ENCODE results near the gene GRPR.

Gene GRPR

DNA sequence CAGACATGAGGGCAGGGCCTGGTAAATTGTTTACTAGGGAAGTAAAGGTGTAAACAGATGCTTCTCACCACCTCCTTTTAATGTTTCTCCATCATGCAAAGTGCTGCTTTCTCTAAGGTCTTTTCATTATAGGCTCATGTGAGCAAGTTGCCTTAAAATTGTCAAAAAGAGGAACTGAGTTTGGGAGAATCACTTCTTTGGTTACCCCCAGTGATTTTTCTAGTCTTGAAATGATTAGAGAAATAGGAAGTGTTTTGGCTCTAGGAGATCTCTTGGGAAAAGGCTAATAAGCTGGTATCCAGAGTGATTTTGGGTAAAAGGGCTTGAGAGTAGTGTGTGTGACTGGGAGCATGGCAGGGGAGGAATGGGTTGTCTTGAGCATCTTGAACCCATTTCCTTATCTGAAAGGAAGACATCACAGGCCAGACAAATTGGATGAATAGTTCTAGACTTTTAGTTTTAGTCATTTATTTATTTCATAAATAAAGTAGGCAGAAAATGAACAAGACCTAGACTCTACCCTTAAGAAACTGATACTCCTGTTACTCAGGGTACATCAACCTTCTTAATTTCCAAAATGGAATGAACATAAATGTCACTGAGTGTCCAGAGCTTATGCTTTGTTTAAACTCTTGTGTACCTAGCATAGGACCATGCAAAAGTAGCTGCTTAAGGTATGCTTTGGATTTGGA, 14.2 kb downstream of the GRPR start:
- Histone ChIP-seq H3K9me3 (no peaks in the 10 kb centered on the region), H3K27ac (no peak overlapping the region), H3K36me3 (no peaks in the 10 kb centered on the region), H3K4me1 (no peaks in the 10 kb centered on the region), H3K4me3 (no peak overlapping the region), H3K27me3 (no peaks in the 10 kb centered on the region)
- intact Hi-C loops (cut with DNase I; ENCODE audit: low total_unique reads) = no loop called here
- TF ChIP-seq, protein P1, sequence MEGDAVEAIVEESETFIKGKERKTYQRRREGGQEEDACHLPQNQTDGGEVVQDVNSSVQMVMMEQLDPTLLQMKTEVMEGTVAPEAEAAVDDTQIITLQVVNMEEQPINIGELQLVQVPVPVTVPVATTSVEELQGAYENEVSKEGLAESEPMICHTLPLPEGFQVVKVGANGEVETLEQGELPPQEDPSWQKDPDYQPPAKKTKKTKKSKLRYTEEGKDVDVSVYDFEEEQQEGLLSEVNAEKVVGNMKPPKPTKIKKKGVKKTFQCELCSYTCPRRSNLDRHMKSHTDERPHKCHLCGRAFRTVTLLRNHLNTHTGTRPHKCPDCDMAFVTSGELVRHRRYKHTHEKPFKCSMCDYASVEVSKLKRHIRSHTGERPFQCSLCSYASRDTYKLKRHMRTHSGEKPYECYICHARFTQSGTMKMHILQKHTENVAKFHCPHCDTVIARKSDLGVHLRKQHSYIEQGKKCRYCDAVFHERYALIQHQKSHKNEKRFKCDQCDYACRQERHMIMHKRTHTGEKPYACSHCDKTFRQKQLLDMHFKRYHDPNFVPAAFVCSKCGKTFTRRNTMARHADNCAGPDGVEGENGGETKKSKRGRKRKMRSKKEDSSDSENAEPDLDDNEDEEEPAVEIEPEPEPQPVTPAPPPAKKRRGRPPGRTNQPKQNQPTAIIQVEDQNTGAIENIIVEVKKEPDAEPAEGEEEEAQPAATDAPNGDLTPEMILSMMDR (IDR thresholded peaks at IDR 0.05) = no peak
- DNase-seq = no peak

DNA sequence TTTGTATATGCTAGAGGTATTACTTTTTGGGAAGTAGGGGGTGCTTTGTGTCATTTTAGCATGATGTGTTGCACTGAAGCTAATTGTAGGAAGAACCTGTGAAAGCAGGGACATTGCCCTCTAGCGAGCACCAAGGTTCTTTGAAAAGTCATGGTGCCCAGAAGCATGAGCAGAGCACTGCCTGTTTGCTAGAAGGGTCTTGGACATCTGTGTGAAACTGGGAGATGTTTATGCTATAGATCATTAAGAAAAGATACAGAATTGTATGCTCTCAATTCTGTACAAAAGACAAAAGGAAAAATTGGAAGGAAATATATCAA, 14.7 kb downstream of the GRPR start:
- Histone ChIP-seq H3K4me3 (no peak overlapping the region), H3K4me1 (no peaks in the 10 kb centered on the region), H3K27me3 (no peaks in the 10 kb centered on the region), H3K36me3 (no peaks in the 10 kb centered on the region), H3K9me3 (no peaks in the 10 kb centered on the region), H3K27ac (no peak overlapping the region)
- intact Hi-C loops (cut with DNase I; ENCODE audit: low total_unique reads) = no loop called here
- DNase-seq = no peak
- TF ChIP-seq, protein P1 (IDR thresholded peaks at IDR 0.05) = no peak

DNA sequence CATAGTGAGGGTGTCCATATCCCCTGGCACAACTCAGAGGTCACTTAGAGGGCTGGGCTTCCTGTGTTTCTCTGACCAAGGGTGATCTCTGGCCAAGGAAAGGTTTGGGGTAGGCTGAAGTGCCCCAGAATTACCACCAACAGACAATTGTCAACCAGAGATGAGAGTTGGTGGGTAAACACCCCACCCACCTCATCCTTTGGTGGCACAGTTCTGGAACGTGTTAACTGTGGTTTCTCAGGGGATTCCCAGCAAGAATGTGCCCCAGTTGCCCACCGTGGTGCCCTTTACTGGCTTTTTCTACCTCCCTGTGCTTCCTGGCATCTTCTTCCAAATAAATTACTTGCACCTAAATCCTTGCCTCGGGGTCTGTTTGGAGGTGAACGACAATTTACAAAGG, 17.1 kb downstream of the GRPR start:
- Histone ChIP-seq H3K4me1 (no peaks in the 10 kb centered on the region), H3K36me3 (no peaks in the 10 kb centered on the region), H3K27ac (no peak overlapping the region), H3K9me3 (no peaks in the 10 kb centered on the region), H3K4me3 (no peak overlapping the region), H3K27me3 (no peaks in the 10 kb centered on the region)
- intact Hi-C loops (cut with DNase I; ENCODE audit: low total_unique reads) = no loop called here
- DNase-seq = no peak
- TF ChIP-seq, protein P1 (IDR thresholded peaks at IDR 0.05) = no peak

DNA sequence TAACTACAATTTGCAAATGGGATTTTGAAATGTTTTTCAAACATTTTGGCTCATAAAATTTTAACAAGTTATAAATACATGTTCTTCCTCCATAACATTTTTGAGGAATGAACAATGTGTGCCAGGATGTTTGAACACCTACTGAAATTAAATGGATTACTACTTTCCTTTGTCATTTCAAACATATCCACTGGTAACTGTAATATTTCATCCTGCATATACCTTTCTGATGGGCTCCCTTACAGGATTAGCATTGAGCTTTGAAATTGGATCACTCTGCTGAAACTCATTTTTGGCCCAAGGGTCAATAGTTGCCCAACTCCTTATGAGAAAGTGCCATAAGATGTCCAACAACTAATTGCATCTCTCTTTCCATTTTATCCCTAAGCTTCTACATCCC, 17.6 kb downstream of the GRPR start:
- Histone ChIP-seq H3K4me1 (no peaks in the 10 kb centered on the region), H3K36me3 (no peaks in the 10 kb centered on the region), H3K4me3 (no peak overlapping the region), H3K9me3 (no peaks in the 10 kb centered on the region), H3K27me3 (no peaks in the 10 kb centered on the region), H3K27ac (no peak overlapping the region)
- intact Hi-C loops (cut with DNase I; ENCODE audit: low total_unique reads) = no loop called here
- TF ChIP-seq, protein P1 (IDR thresholded peaks at IDR 0.05) = no peak
- DNase-seq = no peak

DNA sequence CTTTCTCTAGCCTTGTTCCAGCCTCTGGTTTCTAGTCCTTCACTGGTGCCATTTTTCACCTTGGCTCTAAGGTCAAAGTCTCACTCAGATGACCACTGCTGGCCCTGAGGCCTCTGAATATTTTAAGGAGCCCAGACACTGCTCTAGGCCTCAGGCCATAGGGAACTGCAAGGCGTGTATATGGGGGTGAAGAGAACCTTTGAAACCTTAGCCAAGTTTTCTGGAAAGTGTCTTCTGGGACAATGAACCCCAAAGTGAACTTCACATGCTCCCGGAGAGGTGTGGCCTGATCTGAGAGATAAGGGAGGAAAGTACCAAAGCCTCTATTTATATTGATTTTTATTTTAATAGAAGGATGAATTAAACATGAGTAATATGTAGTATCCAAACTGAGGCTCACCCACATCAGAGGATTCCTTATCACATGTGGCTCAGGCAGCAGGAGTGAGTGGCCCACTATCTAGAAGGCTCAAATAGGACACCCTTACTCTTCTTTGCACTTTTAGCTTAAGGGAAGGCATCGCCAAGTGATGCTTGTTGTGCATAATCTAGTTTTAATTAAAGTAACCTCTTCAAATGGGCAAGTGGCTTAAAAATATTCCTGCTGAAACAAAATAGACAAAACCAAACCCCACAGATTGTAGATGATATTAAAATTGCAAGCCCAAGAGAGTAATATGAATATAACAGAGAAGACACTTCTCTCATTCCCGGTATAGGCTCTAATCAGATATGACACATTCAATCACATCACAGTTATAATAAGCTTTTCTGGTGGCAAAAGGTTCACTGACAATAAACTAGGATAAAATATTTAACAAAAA, 18.3 kb downstream of the GRPR start:
- Histone ChIP-seq H3K27ac (no peak overlapping the region), H3K4me1 (no peaks in the 10 kb centered on the region), H3K4me3 (no peak overlapping the region), H3K9me3 (no peaks in the 10 kb centered on the region), H3K36me3 (no peaks in the 10 kb centered on the region), H3K27me3 (no peaks in the 10 kb centered on the region)
- TF ChIP-seq, protein P1 (IDR thresholded peaks at IDR 0.05) = no peak
- intact Hi-C loops (cut with DNase I; ENCODE audit: low total_unique reads) = no loop called here
- DNase-seq = no peak
